Activated T-helper 1 cell treated with anti-CD3 and anti-CD28 coated beads, Interleukin-12 subunit alpha, Interleukin-12 subunit beta, Interleukin-2, Interleukin-4 antibody, amounts not matched to agents 30 ng/mL and 10 ng/mL and 1 ng/mL, durations not matched to agents 14 hours and 24 hours and 36 hours (primary cell): Measurements from ENCODE around the gene MEGF9. TPM values are rescaled to one million over a fixed set of nuclear protein-coding genes. Genes with fewer than 3 reads are reported as not detected.

Source experiments
- DNase-seq: peaks from one replicate; pipeline ENCODE4 v3.0.0; 2021; ENCODE audit warnings: low spot score
- H3K27ac Mint-ChIP-seq: one replicate; pipeline ENCODE4 v1.8.0; 2021; ENCODE audit warnings: mild to moderate bottlenecking, mixed read lengths
- H3K27me3 Mint-ChIP-seq: one replicate; pipeline ENCODE4 v1.8.0; 2022; ENCODE audit warnings: mild to moderate bottlenecking, moderate library complexity, mixed read lengths; ENCODE audit not compliant: insufficient read depth
- H3K36me3 Mint-ChIP-seq: one replicate; pipeline ENCODE4 v1.8.0; 2021; ENCODE audit warnings: low read depth, mixed read lengths
- H3K4me1 Mint-ChIP-seq: one replicate; pipeline ENCODE4 v1.8.0; 2021; ENCODE audit warnings: low read depth, mixed read lengths
- H3K4me3 Mint-ChIP-seq: one replicate; pipeline ENCODE4 v1.8.0; 2021; ENCODE audit warnings: mild to moderate bottlenecking, moderate library complexity, mixed read lengths
- H3K9me3 Mint-ChIP-seq: one replicate; pipeline ENCODE4 v1.8.0; 2021; ENCODE audit warnings: mixed read lengths
- intact Hi-C: fragments of 100-400 bp; cut with micrococcal nuclease; formaldehyde crosslinking; loops from one replicate; pipeline ENCODE4 v1.15.1; 2024
- total RNA-seq: library from RNA; stranded (reverse); gene quantifications from 2 replicates; pipeline ENCODE4 v1.2.3, GENCODE V29; 2022

MEGF9 gene
- total RNA-seq, 1 donor from 2014 or later = 5.4 TPM

DNA sequence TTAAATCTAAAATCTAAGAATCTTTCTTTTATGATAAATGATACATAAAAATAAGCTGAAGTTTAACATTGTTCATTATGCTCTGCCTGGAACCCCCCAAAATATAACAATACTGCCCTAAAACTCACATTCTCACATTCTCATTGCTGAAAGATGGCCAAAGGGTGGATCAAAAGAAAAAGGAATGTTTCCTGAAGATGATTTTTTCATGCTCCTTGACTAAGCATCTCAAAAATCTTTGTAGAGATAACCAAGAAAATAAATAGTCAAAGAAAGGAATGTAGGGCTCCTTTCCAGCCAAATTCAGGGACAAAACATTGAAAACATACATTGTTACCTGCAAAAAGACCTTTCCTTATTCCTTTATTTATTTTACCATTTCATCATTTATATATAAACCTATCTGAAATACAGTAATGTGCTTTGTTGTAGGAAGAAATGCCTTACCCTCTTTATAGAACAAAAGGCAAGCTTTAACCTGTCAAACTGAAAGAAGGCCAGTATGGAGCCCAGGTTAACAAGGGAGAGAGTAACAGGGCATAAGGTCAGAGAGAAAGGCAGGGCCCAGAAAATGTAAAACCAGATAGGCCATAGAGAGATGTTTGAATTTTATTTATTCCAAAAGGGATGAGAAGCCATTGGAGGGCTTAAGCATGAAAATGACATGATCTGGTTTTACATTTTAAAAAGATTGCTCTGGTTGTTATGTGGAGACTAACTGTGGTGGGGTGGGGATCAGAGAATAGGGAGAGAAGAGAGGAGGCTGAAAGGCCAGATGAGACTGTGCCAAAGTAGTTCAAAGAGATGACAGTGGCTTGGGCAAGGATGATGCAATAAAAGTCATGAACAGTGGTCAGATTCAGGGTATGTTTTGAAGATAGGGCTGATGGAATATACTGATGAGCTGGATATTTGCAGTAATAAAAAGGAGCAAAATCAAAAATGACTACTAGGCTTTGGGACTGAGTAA lies 97.0 kb downstream of the MEGF9 start:
- Mint-ChIP-seq H3K4me3 (no peak overlapping the region), H3K9me3 (no peaks in the 10 kb centered on the region), H3K27me3 (no peaks in the 10 kb centered on the region), H3K27ac (no peak overlapping the region), H3K36me3 (peaks cover 3% of the 10 kb centered on the region), H3K4me1 (no peaks in the 10 kb centered on the region)
- no peak for DNase-seq
- intact Hi-C loops = loop anchor here (5.0 kb wide), 1 partner anchor 80 kb away; no protein-coding TSS in a partner anchor

DNA sequence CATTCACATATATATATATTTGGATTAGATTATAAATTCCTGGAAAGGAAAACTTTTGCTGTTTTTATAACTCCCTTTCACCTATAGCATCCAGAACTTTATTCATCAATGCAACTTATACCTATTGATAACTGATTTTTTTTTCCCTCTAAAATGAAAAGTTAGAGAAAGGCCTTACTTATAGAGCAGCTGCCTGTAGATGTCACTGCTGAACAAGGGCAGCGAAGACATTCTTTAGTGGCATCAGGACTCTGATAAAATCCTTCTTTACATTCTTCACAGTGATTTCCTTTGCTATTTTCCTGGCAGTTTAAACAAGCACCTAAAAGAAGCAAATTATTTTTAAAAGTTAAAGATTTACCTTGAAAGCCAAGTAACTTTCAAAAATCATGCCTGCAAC lies 102.1 kb downstream of the MEGF9 start:
- no peaks in the 10 kb centered on the region for H3K9me3 Mint-ChIP-seq

DNA sequence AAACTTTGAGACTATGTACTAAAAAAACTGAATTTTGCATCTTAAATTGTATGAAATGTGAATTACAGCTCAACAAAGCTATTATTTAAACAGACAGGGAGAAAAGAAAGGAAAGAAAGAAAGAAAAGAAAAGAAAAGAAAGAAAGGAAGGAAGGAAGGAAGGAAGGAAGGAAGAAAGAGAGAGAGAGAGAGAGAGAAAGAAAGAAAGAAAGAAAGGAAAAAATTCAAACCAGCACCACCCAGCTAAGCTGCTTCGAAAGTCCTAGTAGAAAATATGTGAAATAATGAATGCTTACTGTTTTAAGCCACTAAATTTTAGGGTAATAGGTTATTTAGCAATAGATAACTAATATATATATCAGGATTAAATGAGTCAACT lies 102.6 kb downstream of the MEGF9 start:
- intact Hi-C loops = no loop called here
- no peak for DNase-seq
- Mint-ChIP-seq H3K27me3 (peaks cover 1% of the 10 kb centered on the region), H3K9me3 (no peaks in the 10 kb centered on the region), H3K36me3 (peaks cover 7% of the 10 kb centered on the region), H3K4me1 (no peaks in the 10 kb centered on the region), H3K27ac (no peak overlapping the region), H3K4me3 (no peak overlapping the region)

More for the DNA sequence above, 102.1 kb downstream of the MEGF9 start:
- Mint-ChIP-seq H3K27ac (no peak overlapping the region), H3K4me3 (no peak overlapping the region), H3K36me3 (peaks cover 7% of the 10 kb centered on the region), H3K27me3 (peaks cover 1% of the 10 kb centered on the region), H3K4me1 (no peaks in the 10 kb centered on the region)
- no peak for DNase-seq
- intact Hi-C loops = no loop called here

DNA sequence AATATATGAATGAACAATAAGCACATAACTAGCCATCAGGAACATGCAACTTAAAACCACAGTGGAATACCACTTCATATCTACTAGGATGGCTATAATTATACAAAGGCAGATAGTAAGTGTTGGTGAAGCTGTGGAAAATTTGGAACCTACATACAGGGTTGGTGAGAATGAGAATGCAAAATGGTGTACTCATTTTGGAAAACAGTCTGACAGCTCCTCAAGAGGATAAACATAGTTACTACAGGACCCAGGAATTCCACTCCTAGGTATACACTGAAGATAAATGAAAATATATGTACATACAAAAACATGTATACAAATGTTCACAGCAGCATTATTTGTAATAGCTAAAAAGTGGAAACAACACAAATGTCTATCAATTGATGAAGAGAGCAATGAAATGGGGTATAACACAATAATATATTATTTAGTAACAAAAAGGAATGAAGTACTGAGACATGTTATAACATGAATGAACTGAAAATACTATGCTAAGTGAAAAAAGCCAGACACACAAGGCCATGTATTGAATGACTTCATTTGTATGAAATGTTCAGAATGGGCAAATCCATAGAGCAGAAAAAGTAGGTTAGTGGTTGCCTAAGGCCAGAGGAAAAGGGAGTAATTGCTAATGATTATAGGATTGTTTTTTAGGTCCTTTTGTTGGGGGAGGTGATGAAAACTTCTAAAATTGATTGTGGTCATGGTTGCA lies 103.1 kb downstream of the MEGF9 start:
- no peak for DNase-seq
- H3K27me3 Mint-ChIP-seq = peaks cover 1% of the 10 kb centered on the region
- intact Hi-C loops = no loop called here
- peaks cover 7% of the 10 kb centered on the region for H3K36me3 Mint-ChIP-seq
- no peak overlapping the region for H3K4me3 Mint-ChIP-seq
- H3K9me3 Mint-ChIP-seq = no peaks in the 10 kb centered on the region
- H3K27ac Mint-ChIP-seq = no peak overlapping the region
- H3K4me1 Mint-ChIP-seq = no peaks in the 10 kb centered on the region

DNA sequence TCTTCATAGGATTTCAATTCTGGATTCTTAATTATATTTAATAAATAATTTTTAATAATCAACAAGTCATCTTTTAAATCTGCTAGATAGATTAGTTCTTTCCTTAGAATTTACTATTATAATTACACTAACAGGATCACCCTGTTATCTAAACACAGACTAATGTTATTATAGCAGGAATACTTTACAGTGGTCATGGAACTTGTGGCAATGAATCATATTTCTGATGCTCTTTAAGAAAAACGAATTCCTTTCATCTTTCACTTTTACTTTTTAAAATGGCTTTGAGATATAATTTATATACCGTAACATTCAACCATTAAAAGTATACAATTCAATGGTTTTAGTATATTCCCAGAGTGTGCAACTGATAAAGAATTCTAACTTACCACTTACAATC lies 104.6 kb downstream of the MEGF9 start:
- Mint-ChIP-seq H3K9me3 (no peaks in the 10 kb centered on the region), H3K27me3 (peaks cover 1% of the 10 kb centered on the region), H3K27ac (no peak overlapping the region), H3K4me1 (no peaks in the 10 kb centered on the region), H3K36me3 (peaks cover 14% of the 10 kb centered on the region), H3K4me3 (no peak overlapping the region)
- intact Hi-C loops = no loop called here
- DNase-seq = no peak

DNA sequence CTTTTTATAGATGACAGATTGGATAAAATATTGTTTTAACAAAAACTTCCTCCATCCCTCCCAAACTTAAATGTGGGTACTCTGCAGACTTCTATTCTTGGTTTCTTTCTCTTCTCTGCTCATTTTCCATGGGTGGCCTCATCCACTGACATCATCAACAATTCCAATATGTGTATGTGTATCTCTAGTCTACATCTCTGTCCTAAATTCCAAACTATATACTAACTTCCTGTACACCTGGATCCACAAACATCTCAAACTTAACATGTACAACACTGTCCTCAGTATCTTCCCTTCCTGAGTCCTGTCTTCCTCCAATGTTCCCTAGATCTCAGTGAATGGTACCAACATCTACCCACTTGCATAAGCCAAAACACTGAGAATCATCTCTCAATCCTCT lies 105.8 kb downstream of the MEGF9 start:
- Mint-ChIP-seq H3K4me1 (no peaks in the 10 kb centered on the region), H3K27ac (no peak overlapping the region)

DNA sequence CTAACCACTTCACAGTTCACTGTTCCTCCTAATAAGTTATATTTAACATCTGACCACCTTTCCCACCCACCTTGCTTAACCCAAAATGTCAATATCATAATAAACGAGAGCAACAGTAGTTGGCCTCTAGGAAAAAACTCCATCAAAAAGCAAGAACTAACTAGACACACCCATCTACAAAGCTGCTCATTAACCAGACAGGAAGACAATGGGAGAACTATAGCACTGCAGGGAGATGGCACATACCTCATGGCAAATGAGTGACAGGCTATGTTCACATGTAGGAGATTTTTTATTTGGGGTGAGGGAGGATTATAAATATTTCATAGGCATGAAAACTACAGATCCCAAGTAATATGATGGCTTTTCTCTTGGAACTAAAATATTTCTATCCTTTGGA lies 110.7 kb downstream of the MEGF9 start:
- H3K36me3 Mint-ChIP-seq = peaks cover 11% of the 10 kb centered on the region
- no peaks in the 10 kb centered on the region for H3K4me1 Mint-ChIP-seq
- H3K4me3 Mint-ChIP-seq = no peak overlapping the region
- intact Hi-C loops = no loop called here
- no peaks in the 10 kb centered on the region for H3K9me3 Mint-ChIP-seq
- DNase-seq = no peak
- H3K27me3 Mint-ChIP-seq = peaks cover 1% of the 10 kb centered on the region
- H3K27ac Mint-ChIP-seq = no peak overlapping the region

More for the DNA sequence above, 105.8 kb downstream of the MEGF9 start:
- intact Hi-C loops = no loop called here
- H3K27me3 Mint-ChIP-seq = peaks cover 1% of the 10 kb centered on the region
- H3K9me3 Mint-ChIP-seq = no peaks in the 10 kb centered on the region
- no peak overlapping the region for H3K4me3 Mint-ChIP-seq
- DNase-seq = no peak
- H3K36me3 Mint-ChIP-seq = peaks cover 15% of the 10 kb centered on the region

DNA sequence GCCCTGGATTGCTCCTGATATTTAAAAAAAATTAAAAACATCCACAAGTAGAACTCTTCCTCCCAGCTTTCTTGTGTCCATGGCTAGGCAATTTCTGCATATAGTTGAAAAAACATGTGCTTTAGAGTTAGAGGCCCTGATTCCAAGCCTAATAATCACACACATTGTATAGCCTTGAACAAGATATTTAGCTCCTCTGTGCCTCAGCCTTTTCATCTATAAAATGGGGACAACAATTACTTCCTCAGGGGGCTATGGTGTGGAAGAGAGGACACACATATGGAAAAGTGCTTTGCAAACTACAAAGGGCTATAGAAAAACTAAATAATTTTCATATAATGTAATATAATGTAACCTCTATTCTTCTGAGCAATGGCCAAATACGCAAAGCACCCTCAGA lies 111.3 kb downstream of the MEGF9 start:
- no peaks in the 10 kb centered on the region for H3K4me1 Mint-ChIP-seq
- no peaks in the 10 kb centered on the region for H3K9me3 Mint-ChIP-seq
- intact Hi-C loops = no loop called here
- no peak overlapping the region for H3K4me3 Mint-ChIP-seq
- no peak for DNase-seq
- H3K27me3 Mint-ChIP-seq = no peaks in the 10 kb centered on the region
- H3K27ac Mint-ChIP-seq = no peak overlapping the region
- H3K36me3 Mint-ChIP-seq = peaks cover 8% of the 10 kb centered on the region

DNA sequence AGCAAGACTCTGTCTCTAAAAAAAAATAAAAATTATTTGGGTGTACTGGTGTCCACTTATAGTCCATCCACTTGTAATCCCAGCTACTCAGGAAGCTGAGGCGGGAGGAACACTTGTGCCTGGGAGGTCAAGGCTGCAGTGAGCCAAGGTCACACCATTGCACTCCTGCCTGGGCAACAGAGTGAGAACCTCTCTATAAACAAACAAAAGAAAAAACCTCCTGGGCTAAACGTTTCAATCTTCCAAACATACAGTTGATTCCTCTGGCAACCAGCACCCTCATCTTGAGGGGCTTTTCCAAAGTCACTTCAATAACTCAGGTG lies 120.4 kb downstream of the MEGF9 start:
- Mint-ChIP-seq H3K27ac (no peak overlapping the region), H3K36me3 (no peaks in the 10 kb centered on the region)
- intact Hi-C loops = no loop called here

DNA sequence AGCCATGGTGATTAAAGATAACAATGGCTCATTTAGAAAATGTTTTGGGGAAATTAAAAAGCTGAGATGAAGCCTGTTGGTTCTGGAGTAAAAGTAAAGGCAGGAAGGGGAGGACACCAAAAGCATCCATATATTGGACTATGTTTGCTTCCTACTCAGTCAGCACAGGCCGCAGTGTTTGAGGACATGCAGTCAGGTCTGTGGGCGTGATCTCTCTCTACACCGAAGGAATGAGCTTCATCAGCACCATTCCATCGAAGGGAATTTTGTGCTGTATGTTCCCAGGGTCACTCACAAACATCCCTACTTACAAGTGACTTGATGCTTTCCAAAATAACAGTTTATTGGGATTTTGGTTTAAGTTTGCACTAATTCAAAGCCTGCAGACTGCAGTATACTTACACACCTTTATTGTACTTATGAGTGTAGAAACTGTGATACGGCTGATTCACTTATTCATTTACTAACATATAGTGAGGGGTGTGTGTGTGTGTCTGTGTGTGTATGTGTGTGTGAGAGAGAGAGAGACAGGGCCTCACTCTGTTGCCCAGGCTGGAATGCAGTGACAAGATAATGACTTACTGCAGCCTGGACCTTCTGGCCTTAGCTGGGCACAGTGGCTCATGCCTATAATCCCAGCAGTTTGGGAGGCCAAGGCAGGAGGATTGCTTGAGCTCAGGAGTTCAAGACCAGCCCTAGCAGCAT lies 120.9 kb downstream of the MEGF9 start:
- intact Hi-C loops = no loop called here
- H3K4me1 Mint-ChIP-seq = no peaks in the 10 kb centered on the region
- no peaks in the 10 kb centered on the region for H3K36me3 Mint-ChIP-seq
- H3K4me3 Mint-ChIP-seq = no peak overlapping the region
- DNase-seq = no peak
- no peaks in the 10 kb centered on the region for H3K9me3 Mint-ChIP-seq
- peaks cover 9% of the 10 kb centered on the region for H3K27me3 Mint-ChIP-seq
- H3K27ac Mint-ChIP-seq = no peak overlapping the region

More for the DNA sequence above, 120.4 kb downstream of the MEGF9 start:
- Mint-ChIP-seq H3K9me3 (no peaks in the 10 kb centered on the region), H3K4me1 (no peaks in the 10 kb centered on the region), H3K4me3 (no peak overlapping the region), H3K27me3 (peaks cover 9% of the 10 kb centered on the region)
- no peak for DNase-seq

DNA sequence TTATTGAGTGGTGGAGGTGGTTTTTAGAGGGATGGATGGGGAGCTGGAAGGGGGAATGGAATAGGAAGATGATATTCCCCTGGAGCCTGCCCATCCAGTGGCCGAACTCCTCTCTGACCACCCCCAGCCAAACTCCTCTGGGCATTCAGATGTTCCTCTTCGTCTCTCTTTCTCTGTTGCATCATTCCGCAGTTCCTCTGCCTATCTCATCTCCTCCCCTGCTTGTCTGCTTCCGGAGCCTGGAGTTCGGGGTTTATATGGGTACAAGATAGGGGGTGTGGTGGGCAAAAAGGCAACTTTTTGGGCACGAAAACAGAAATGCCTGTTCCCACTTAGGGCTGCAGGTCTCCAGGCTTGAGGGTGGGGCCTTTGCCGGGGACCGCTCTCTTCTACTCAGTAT lies 122.1 kb downstream of the MEGF9 start:
- DNase-seq = no peak
- Mint-ChIP-seq H3K4me1 (no peaks in the 10 kb centered on the region), H3K36me3 (no peaks in the 10 kb centered on the region), H3K27me3 (peaks cover 9% of the 10 kb centered on the region), H3K27ac (no peak overlapping the region), H3K4me3 (no peak overlapping the region), H3K9me3 (no peaks in the 10 kb centered on the region)
- intact Hi-C loops = no loop called here

DNA sequence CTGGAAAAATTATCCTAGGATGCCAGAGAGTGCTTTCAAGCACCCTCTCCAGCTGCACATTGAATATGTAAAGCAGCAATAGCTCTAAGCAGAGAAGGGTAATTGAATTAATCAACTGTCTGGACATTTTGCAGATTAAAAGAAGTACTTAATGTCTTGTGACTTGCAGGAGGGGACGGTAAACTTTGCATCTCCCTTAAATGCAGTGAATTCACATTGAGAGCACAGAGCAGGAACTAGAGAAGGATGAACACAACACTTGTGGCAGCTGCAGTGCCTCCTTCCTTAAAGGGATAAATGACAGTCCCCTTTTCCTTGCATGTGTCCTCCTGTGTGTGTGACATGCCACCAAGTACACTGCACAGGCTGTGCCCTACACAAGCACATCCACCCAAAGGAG lies 126.9 kb downstream of the MEGF9 start:
- Mint-ChIP-seq H3K27me3 (peaks cover 5% of the 10 kb centered on the region), H3K4me3 (no peak overlapping the region), H3K4me1 (peaks cover 10% of the 10 kb centered on the region), H3K9me3 (no peaks in the 10 kb centered on the region), H3K36me3 (no peaks in the 10 kb centered on the region), H3K27ac (no peak overlapping the region)
- DNase-seq = no peak
- intact Hi-C loops = no loop called here

DNA sequence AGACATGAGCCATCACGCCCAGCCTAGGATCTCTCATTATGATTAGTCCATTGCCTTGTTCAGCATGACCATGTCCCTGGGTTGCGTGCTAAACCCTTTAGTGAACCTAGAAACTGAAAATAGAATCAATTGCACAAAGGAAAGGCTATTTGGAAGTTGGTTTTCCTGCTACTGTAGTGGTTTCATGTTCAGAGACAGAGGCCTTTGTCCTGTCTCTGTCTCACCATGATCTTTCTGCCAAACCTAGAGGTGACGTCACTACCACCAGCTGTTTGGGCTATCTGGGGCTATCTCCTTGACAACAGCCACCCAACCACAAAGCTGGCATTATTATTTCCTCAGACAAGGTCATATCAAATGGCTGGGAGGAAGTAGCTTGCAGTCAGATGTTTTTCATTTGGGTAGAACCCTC lies 130.3 kb downstream of the MEGF9 start:
- H3K4me1 Mint-ChIP-seq = peaks cover 22% of the 10 kb centered on the region
- H3K36me3 Mint-ChIP-seq = peaks cover 12% of the 10 kb centered on the region
- peaks cover 3% of the 10 kb centered on the region for H3K27me3 Mint-ChIP-seq
- H3K27ac Mint-ChIP-seq = no peak overlapping the region
- intact Hi-C loops = no loop called here
- peaks cover 5% of the 10 kb centered on the region for H3K9me3 Mint-ChIP-seq
- H3K4me3 Mint-ChIP-seq = no peak overlapping the region
- DNase-seq = no peak
